A549 treated with AZD2906 at 1 μM for 4 hours (cell line): ENCODE results near the gene TWIST2. TPM values are rescaled to one million over a fixed set of nuclear protein-coding genes. Genes with fewer than 3 reads are reported as not detected.

ENCODE experiments used
- total RNA-seq: library from RNA; stranded (reverse); fragments of 200-300 nt; extraction: Qiagen RNA extraction; gene quantifications from 5 replicates; pipeline ENCODE4 v1.2.3, GENCODE V29; 2022

The TWIST2 gene
- 8.5 to 16.9 TPM (median 14.4 TPM) in 5 replicates for total RNA-seq

GRCh38 chr2:238847841-238848690 lies at the start of gene TWIST2:
Gene TWIST2 (plus strand): TSS chr2:238848085. CDS start chr2:238848216, 131 bp downstream.

